ENCODE data around the gene NPFFR1. TPM values are rescaled to one million over a fixed set of nuclear protein-coding genes. Genes with fewer than 3 reads are reported as not detected.

Gene NPFFR1
- total RNA-seq, 4 donors from 2014 or later: 0.16 TPM; not detected in 3

DNA sequence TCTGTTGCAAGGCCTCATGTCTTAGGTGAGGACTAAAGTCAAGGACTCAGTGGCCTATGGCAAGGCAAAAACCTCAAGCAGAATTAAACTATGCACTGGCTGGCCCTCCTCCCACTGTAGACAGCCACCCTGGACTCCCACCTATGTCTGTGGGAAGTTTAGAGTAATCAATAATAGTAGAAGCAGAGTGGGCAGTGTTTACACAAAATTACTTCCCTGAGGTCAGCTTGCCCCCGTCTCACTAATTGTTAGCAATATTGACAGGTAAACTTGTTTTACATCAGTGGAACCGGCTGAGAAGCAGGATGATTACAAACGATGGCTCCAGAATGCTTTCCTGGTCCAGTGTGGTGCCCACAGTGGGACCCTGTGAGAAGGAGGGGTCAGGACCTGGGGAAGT is 27.9 kb upstream of the NPFFR1 start:
- Histone ChIP-seq H3K27me3 (no peaks in the 10 kb centered on the region), H3K27ac (no peak overlapping the region), H3K36me3 (no peaks in the 10 kb centered on the region), H3K4me3 (no peak overlapping the region), H3K9me3 (no peaks in the 10 kb centered on the region), H3K4me1 (no peaks in the 10 kb centered on the region)
- in situ Hi-C loops (cut with MboI; ENCODE audit: low pct_ligation_motif_present in 1 of 4, low pct_unique_long_range_greater_than_20kb in 1 of 4, low sequenced_read_pairs in 3 of 4) (no loop called here), intact Hi-C loops (cut with DNase I; ENCODE audit: low total_unique reads) (no loop called here)
- no peak for TF ChIP-seq CTCF (IDR thresholded peaks at IDR 0.05)
- no peak for TF ChIP-seq POLR2A (IDR thresholded peaks at IDR 0.05)
- TF ChIP-seq EP300 (IDR thresholded peaks at IDR 0.05; ENCODE audit: low read depth): no peak
- TF ChIP-seq POLR2AphosphoS5 (IDR thresholded peaks at IDR 0.05): no peak
- no peak for DNase-seq
- 80 to 96% methylated on average over 1 to 3 of the region's 3 CpGs for WGBS, 2 donors (ENCODE audit: low coverage in 1 of 2)

- no peaks in the 10 kb centered on the region for H3K27me3 ChIP-seq
These were observed 25.9 kb upstream of the NPFFR1 start for GRCh38 chr10:70309661-70310060.

DNA sequence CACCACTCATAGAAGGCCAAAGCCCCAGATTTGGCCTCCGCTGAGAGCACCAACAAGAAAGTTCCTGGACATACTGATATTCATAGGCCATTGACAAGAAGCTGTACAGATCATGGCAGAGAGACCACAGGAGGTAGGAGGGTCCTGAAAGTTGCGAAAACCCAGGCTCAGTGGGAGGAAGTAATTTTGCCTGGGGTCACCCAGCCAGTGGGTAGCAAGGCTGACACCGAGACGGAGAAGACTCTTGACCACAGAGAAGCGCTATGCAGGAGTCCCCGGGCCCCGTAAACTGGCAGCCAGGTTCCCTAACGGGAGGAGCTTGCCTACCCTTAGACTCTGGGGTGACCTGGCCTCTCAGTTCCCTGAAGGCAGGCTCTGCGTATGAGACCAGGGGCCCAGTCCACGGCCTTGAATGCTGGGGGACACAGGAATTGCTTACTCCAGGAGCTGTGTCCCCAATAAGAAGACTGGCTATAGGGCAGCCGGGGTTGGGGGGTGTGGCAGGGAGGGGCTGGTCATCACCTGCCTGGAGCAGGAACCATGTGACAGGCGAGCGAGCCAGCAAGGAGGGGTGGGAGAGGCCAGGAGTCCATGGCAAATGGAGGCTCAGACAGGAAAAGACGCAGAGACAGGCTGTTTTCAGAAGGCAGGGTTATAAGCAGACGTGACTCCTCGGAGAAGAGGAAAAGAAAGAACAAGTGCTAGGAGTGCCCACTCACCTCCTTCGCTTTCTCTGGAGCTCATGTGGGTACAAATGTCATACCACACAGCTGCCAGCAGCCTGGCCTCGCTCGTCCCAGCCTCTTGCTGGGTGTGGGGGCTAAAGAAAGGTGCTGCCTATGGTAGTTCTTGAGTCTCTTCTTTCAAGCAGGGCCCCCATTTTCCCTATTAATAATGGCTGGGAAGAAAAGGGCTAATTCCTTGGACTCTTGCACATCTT is 24.6 kb upstream of the NPFFR1 start:
- WGBS, 2 donors (ENCODE audit: low coverage in 1 of 2): 73 to 90% methylated on average over 6 to 19 of the region's 19 CpGs
- no peak for DNase-seq
- no peak overlapping the region for H3K4me3 ChIP-seq
- H3K27me3 ChIP-seq: no peaks in the 10 kb centered on the region
- H3K27ac ChIP-seq: no peak overlapping the region
- no peak for TF ChIP-seq POLR2AphosphoS5 (IDR thresholded peaks at IDR 0.05)
- TF ChIP-seq CTCF (IDR thresholded peaks at IDR 0.05): no peak
- TF ChIP-seq POLR2A (IDR thresholded peaks at IDR 0.05): no peak
- TF ChIP-seq EP300 (IDR thresholded peaks at IDR 0.05; ENCODE audit: low read depth): no peak
- intact Hi-C loops (cut with DNase I; ENCODE audit: low total_unique reads) (no loop called here), in situ Hi-C loops (cut with MboI; ENCODE audit: low pct_ligation_motif_present in 1 of 4, low pct_unique_long_range_greater_than_20kb in 1 of 4, low sequenced_read_pairs in 3 of 4) (no loop called here)
- no peaks in the 10 kb centered on the region for H3K4me1 ChIP-seq
- no peaks in the 10 kb centered on the region for H3K9me3 ChIP-seq
- no peaks in the 10 kb centered on the region for H3K36me3 ChIP-seq

More at GRCh38 chr10:70309661-70310060, 25.9 kb upstream of the NPFFR1 start:
- intact Hi-C loops (cut with DNase I; ENCODE audit: low total_unique reads) (no loop called here), in situ Hi-C loops (cut with MboI; ENCODE audit: low pct_ligation_motif_present in 1 of 4, low pct_unique_long_range_greater_than_20kb in 1 of 4, low sequenced_read_pairs in 3 of 4) (no loop called here)
- Histone ChIP-seq H3K9me3 (no peaks in the 10 kb centered on the region), H3K36me3 (no peaks in the 10 kb centered on the region), H3K4me1 (no peaks in the 10 kb centered on the region), H3K4me3 (no peak overlapping the region), H3K27ac (no peak overlapping the region)
- TF ChIP-seq POLR2AphosphoS5 (IDR thresholded peaks at IDR 0.05): no peak
- 78% methylated on average over 7 of the region's 7 CpGs; no CpG with 5 or more reads in 1 of the 2 donors for WGBS, 2 donors (ENCODE audit: low coverage in 1 of 2)
- DNase-seq: no peak

GRCh38 chr10:70306886-70307520 is 23.2 kb upstream of the NPFFR1 start:
- WGBS, 2 donors (ENCODE audit: low coverage in 1 of 2): 83 to 100% methylated on average over 1 to 5 of the region's 5 CpGs
- DNase-seq: no peak
- Histone ChIP-seq H3K4me1 (no peaks in the 10 kb centered on the region), H3K4me3 (no peak overlapping the region), H3K36me3 (no peaks in the 10 kb centered on the region), H3K27ac (no peak overlapping the region), H3K9me3 (no peaks in the 10 kb centered on the region), H3K27me3 (no peaks in the 10 kb centered on the region)
- TF ChIP-seq CTCF (IDR thresholded peaks at IDR 0.05) (no peak), EP300 (IDR thresholded peaks at IDR 0.05; ENCODE audit: low read depth) (no peak), POLR2AphosphoS5 (IDR thresholded peaks at IDR 0.05) (no peak), POLR2A (IDR thresholded peaks at IDR 0.05) (no peak)
- intact Hi-C loops (cut with DNase I; ENCODE audit: low total_unique reads) (no loop called here), in situ Hi-C loops (cut with MboI; ENCODE audit: low pct_ligation_motif_present in 1 of 4, low pct_unique_long_range_greater_than_20kb in 1 of 4, low sequenced_read_pairs in 3 of 4) (no loop called here)

Measured in transverse colon (tissue), 4 donors.